ENCODE results near the gene SPTBN1.

The SPTBN1 gene

DNA sequence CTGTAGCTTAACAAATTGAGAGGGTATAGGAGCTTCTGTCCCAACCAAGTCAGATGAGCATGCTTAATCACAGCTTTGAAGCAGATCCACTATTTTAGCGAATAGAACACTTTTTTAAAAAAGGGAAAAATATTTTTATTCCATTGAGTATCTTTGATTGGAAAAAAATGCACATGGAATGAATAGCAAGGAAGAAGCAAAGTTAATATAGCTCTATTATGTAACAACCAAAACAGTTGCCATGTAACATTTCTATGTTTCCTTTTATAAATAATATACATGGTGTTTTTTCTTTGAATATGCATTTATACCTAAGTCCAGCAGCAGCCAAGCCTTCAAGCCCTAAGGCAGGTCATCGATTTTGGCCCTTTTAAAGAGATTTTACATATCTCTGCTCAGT lies 21.4 kb upstream of the SPTBN1 start:
- no peak for DNase-seq

DNA sequence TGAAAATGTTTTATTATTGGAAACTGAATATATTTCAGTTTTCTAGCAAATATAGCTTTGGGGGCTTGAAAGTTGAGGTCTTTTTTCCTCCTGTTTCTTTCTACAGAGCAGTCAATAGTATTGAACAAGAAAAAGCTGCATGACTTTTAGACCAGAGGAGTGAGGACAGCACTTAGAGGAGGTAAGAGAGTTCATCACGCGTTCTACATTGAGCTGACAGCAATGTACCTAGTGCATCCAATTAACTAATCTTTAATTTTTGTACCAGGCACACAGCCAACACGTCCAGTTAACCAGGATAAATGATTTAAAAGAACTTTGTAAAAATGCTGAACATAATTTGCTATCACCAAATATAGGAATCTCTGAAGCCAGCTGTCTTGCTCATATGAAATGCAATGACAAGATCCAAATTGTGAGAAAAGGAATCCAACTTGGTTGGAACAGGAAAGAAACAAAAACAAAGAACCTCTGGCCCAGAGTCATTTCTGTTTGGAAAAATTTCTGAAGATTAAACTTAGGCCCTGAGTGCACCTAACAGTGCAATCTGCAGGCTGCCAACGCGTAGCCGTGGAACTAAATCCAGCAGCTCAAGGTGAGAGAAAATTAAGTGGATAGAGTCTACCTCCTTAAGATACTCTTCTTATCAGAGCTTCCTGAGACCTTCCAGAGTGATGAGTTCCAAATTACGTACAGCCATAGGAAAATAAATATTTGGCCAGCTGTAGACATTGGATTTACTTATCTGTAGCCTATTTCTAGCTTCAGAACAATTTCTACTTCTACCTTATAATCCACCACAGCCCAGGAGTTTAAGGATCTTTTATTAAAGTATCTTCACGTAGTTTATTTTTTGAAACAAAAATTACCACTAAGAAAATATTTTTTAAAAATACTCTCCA lies 20.6 kb upstream of the SPTBN1 start:
- DNase-seq: no peak

DNA sequence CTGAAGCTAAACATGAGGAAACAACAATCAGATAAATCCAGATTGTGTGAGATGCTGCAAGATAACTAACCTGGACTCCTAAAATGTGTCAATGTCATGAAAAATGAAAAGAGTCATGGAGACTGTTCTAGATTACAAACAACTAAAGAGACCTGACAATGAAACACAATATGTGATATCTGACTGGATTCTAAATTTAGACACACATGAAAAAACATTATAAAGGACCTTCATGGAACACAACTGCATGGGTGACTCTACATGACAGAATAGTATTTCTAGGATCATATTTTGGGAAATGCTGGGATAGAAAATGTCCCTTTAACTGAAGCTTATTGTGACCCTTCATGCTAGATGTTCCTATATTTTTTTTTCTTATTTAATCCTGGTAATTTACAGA lies 18.5 kb upstream of the SPTBN1 start:
- DNase-seq: no peak

DNA sequence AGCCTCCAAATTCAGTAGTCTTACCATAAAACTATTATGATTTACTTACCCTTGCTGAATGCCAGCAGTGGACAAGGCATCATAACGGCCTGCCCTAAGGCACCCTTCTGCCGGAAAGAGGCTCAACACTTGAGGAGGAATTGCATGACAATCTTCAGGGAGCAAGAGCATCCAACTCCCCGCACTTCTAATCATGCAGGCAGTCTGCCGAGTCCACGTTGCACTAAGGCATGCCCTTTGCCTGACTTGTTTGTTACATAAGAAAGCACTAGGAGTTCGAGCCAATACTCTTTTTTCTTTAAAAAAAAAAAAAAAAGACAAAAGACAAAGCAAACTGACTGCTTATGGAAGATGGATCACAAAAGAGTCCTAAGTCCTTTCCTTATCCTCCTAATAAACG lies 17.9 kb upstream of the SPTBN1 start:
- no peak for DNase-seq

DNA sequence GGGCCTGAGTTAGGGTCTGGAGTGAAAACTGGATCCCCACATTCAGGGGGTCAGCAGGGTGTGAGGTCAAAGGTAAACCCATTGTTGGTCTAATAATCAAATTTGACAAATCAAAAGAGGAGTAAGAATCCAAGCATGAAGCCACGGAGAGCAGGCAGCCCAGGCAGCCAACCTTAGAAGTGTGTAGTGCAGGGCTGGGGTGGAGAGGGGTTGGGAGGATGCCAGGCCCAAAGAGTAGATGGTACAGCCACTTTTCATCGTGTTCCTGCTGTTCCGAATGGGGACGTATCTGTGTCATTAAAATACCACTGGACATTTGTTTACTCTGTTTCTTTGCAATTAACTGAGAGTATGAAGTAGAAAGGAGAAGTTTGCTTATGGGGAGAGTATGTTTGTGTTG lies 16.5 kb upstream of the SPTBN1 start:
- no peak for DNase-seq

DNA sequence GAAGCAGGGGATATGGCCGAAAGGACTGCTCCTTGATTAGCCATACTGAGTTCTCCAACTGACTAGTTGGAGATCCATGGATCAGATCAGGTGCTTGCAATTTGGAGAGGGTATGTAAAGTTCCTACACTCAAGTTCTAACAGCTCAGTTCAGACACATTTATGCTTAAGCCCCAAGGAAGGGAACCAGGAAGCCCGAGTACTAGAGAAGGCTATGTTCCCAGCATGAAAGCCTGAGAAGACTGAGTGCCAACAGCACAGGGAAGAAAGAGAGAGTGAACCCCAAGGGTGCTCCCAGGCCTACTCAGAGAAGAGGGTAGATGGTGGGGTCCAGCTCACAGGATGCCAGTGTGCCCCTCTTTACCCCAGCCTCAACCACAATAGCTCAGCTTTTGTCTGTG lies 16.1 kb upstream of the SPTBN1 start:
- no peak for DNase-seq

DNA sequence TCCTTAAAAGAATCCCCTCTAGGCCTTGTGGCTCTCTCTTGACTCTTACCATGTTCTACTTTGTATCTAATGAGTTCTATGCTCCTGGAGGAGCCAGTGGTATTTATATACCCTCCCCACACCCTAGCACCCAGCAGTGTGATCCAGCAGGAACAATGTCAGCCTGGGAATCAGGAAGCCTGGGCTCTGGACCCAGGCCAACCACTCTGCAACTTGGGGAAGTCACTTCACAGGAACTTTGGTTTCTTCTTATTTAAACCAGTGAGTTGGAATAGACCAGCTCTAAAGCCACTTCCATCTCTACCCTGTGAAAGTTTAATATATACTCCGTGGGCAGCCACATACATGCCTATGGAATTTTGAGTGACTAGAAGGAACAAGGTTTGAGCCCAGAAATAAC lies 11.6 kb upstream of the SPTBN1 start:
- DNase-seq: no peak

DNA sequence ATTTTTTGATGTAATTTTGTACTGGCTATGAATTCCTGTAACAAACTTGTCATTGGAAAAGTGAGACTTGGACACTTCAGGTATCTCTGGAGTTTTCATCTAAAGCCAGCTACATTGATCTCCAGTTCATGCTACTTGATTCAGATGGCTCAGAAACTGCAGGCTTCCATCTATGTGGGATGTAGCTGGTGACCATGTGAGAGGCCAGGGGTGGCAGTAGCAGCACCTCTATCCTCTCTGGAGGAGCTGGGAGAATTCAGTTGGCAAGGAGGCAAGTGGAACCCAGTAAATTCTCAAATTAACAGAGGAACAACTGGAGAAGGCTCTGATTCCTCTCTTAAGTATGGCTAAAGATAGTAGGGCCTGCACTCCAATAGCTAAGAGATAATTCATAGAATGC lies 10.0 kb upstream of the SPTBN1 start:
- DNase-seq: no peak

DNA sequence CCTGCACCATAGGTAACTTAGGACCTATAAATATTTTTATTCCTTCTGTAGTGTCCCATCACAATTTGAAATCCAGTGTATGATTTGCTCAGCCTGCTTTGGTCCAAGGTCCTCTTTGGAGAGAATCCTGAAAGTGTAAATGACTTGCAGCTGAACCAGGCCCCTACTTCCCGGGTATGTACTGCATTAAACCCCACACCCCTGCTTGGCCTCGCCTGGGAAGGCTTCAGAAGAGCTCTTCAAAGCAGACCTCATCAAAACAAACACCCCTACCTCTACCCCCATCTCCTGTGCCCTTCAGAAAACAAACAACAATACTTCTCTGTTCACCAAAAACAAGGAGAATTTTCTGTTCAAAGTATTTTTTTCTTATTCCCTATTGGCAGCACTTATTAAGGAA lies 9.5 kb upstream of the SPTBN1 start:
- DNase-seq: no peak

DNA sequence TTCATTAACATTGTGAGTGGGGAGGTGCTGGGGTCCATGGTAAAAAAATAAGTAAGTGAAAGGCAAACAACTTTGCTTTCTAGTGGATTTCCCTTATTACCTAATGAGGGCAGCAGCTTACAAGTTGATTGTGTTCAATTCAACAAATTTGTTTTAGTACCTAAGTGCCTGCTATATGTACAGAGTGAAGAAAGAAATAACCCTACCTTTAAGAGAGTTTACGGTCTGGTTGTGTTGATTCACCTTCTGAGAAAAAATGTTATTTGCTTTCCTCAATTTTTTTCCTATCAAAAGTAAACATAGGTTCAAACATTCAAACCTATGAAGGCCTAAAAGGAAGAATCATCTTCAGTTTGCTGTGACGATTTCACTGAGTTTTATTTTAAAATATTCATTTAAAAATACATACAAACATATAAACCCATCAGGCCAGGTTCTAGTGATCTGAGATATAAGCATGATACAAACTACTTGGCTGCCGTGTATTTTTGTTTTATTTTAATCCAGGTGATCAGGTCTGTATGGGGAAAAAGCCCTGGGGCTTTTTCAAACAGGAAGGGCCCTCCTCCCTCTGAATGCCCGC lies 1.5 kb upstream of the SPTBN1 start:
- DNase-seq: no peak

DNA sequence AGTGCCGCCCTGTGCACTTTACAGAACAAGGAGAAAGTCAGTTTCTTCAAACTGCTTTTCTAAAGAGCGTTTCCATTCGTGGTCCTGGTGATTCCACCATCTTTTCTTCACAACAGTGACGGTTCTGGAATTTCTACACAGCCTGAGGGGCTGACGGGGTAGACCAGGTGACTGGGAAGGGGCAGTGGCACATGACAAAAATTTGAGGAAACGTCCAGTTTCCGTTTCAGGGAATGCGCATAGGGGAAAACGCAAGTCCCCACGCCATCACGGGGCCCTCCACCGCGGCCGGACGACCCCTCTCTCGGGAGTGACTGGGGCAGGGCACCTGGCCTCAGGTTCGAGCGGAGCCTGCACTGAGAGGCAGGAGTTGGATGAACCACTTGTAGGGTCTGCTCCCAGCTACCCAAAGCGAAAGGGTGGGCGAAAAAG lies 980 bp upstream of the SPTBN1 start:
- no peak for DNase-seq

DNA sequence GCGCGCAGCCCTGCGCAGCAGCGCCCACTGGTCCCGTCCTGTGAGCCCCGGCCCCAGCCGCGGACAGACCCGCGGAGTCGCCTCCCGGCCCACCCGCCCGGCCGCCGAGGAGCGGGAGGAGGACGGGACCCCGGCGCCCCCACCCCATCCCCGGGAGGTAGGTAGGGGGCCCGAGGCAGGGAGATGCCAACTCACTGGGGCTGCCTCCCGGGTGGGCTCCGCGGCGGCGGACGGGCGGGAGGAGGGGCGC lies 160 bp downstream of the SPTBN1 start:
- no peak for DNase-seq

DNA sequence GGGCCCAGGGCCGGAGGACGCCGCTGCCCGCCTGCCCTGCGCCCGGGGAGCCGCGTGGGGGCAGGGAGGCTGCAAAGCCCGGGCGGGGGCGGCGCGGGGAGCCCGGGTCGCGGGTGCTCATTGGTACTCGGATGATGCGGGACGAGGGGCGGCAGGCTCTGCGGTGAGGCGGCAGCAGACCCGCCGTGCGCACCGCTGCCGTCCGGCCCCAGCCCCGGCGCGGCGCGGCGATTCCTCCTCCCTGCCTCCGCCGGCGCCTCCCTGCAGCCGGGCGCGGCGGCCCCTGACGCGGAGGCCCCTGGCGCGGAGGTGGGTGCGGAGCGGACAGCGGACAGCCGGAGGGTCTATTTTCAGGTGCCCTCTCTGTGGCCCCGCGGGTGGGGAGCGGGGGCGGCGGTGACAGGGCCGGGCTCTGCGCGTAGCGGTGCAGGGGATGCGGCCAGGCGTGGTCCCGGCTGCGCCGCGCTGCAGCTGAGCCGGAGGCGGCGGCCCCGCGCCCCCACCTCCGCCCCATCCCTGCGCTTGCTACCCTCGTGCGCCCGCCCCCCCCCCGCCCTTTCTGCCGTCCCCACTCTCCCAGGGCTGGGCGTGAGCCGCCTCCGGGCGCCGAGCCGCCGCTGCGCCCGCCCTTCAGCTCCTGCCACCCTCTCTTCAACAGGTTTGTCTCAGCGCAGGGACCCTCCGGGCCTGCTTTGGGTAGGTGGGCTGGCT lies 640 bp downstream of the SPTBN1 start:
- peak in 1 of 6 experiments; percentile 11 for DNase-seq

DNA sequence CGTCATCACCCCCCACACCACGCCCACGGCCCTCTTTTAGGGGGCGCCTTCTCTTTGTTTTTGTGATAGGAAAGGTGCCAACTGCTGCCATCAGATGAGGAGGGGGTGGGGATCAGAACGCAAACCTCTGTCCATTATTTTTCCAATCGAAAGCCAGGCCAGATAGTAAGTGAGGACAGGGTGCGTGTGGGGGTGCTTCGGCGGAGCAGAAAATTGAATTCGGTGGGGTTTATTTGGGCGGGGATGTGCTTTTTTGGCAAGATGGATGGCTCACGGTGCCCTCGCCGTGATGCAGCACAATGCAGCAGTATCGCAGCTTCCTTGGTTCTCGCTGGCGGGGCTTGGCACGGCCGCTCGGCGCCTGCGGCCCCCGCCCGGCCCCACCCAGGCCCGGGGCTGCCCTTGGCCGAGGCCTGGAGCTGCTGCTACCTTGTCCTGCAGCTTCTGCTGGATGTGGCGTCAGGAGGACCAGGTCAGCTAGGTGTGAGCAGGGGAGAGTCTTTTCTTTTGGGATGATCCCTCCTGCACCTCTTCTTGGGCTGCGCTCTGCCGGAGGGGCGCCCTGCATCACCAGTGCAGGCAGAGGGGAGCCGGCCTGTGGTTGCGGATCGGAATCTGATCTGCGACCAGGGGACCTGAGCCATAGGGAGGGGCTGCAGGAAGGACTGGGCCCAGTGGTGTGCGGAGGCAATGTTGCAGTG lies 1.3 kb downstream of the SPTBN1 start:
- peak in 1 of 6 experiments; percentile 16 for DNase-seq

DNA sequence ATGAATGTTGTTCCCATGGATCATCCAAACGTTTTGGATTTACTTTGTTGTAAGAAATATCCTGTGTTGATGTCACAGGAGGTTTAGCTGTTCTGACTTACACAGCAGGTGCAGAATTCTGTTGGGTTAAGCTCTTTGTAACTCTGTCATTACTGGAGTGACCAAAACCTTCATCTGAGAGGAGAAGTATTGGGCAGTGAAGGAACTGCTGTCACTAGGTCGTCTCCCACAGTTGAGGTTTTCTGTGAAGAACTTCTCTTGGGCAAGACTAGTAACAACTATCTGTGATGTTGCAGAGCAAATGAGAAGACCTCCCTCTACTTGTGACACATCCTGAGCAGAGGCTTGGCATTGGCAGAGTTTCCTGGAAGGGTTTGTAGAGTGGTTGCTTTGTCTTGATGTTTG lies 2.9 kb downstream of the SPTBN1 start:
- DNase-seq: no peak

DNA sequence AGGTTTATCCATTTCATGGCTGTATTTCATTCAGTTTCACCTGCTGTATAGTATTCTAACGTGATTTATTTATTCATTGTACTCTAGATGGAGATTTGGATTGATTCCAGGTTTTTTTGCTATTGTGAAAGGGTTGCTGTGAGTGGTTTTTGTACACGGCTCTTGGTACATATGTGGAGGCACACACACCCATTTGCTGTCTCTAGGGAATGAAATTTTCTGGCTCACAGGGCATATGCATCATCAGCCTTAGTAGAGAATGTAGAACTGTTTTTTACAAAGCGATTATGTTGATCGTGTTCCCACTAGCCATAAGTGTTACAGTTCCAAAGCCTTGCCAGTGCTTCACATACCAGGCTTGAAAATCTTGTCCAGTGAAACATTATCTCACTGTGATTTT lies 5.1 kb downstream of the SPTBN1 start:
- DNase-seq: no peak

DNA sequence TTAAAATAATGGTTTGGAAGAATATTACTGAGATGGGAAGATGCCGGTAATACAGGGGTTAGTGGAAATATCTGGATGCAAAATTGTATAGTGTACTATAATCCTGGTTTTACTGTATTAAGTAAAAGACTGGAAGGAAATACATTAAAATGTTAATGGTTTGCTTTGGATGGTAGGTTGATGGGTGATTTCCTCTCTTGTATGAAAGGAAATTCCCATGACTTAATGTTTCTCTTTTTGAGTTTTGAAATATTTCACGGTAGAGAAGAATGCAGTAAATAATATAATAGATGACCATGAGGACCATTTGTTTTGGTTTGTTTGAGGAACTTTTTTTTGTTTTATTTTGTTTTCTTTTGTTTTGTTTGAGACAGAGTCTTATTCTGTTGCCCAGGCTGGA lies 8.2 kb downstream of the SPTBN1 start:
- no peak for DNase-seq

DNA sequence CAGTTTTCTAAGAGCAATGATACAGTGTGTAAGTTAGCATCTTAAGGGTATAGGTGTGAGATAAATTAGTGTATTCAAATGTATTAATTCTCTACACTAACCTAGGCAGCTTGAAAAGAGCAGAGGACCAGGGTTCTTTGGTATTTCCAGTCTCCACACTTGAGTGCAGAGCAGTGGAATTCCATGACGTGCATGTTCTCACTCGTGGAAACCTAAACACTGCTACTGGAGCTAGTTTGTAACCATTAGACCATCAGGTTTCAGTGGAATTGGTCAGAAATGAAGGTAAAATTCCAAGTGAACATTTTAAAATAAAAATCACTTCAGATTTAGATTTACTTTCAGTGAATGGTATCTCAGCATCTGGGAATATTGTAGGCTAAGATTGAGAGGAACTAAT lies 9.0 kb downstream of the SPTBN1 start:
- no peak for DNase-seq

DNA sequence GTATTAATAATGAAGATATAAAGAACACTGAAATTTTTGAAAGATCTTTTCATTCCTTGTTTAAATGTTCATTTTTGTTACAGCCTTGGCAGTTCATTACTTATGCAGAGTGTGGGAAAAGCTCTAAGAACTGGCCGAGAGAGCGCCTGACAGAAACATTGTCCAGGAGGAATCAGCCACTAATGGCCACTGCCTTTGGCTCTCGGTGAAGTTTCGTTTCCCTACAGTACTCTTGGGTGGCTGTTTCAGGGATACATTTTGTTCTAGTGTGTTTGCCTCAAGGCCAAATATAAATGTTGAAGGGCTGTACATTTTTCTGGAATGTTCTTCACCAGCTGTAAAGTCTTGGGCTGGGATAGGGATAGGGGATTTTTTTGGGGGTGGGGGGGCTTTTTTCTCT lies 10.7 kb downstream of the SPTBN1 start:
- DNase-seq: no peak

DNA sequence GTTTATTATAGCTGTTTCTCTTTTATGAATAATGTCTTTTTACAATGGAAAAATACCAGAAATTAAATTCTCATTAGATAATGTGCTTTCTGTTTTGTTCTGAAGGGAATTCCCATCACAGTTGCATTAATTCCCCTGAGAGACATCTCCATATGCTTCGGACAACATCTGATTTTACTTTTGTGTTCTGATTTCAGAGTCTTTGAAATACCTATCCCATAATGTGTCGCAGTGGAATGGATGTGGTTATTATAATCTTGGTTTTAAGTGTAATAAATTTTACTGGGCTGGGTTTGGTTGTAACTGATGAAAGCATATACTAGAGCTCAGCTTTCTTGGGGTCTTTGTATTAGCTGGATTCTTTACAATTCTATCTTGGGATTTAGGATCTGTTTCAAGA lies 12.5 kb downstream of the SPTBN1 start:
- no peak for DNase-seq

DNA sequence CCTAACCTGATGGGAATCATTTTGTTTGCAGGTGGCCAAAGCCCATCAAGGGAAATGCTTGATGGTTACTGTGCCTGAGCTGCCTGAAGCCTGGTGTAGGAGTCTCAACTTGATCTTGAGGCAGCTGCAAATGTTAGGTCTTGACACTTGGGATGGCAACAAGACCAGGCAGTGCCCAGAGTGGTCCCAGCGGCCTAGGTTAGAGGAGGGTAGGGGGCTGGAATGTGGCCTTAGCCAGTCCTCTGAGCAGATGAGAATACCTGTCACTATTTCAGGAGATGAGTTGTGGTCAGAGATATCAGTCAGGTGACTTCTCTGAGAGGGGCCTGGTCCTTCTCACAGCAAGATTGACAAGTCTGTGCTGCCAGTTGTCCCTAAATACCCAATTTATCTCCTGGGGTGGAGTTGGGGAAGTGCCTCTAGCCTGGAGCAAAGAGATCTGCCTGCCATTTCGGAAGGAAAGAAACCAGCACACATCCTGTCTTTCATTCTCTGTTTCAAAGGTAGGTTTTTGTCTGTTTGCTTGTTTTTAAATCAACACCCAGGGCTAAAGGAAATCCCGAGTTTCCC lies 13.4 kb downstream of the SPTBN1 start:
- DNase-seq: no peak

DNA sequence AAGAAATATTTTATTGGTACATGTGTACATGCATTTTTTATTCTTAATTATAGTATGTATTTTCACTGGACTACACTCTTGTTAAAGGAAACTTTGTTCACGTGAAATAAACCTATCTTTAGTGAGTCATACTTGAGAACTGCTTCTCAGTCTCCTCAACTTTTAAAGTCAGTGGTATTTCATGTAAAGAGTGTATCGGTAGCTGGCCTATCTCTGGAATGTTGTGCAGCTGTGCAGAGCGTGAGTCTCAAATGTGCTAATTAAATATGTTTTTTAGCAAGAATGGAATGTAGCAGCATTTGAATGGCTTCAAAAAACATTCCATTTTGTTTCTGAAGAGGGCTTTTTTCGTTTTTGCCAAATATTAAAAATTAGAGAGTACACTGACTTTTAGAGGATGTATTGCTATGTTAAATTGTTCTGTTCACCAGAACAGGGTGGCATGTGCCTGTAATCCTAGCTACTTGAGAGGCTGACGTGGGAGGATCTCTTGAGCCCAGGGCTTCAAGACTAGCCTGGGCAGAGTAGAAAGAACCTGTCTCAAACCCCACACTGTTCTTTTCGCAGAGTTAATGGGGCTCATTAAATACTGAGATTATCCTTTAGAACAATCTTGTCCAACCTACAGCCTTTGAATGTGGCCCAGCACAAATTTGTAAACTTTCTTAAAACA lies 14.3 kb downstream of the SPTBN1 start:
- no peak for DNase-seq

DNA sequence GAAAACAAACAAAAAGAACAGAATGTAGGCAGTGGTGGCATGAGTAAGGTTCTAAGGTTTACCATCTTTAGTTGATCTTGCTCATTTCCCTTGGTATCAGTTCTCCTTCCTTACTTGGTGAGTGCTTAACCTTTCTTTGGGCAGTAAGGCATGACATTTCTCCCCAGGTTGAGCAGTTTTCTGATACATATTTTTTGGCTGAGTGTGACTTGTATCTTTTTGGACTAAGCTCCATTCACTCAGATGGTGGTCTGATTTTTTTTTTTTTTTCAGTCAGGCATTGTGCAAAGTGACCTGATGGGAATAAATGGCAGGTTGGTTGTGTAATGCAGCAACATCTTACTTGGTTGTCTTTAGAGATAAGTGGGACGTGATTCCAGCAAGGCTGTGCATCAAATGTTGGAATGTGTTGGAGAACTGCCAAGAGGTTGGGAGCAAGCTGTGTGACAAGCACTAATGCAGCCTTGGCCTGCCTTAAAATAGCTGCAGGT lies 15.1 kb downstream of the SPTBN1 start:
- DNase-seq: no peak

All from stimulated activated naive CD4-positive, alpha-beta T cell (primary cell).